NCI-H460 (cell line): ENCODE data around the gene NKX2-2. TPM values are rescaled to one million over a fixed set of nuclear protein-coding genes. Genes with fewer than 3 reads are reported as not detected.

Experiments
- DNase-seq: peaks from one replicate; pipeline ENCODE4 v3.0.0-alpha.2; 2016; ENCODE audit warnings: low read depth; ENCODE audit errors: extremely low read depth
- total RNA-seq: library from RNA; depleted of rRNA; stranded (reverse); fragments of >200 nt; shearing (Covaris generic); gene quantifications from 2 replicates; pipeline ENCODE4 v1.2.3, GENCODE V29; 2014

Gene NKX2-2
- total RNA-seq, 1 experiment from 2014 or later, result not detected

- no peak for DNase-seq
These were observed 8.8 kb upstream of the NKX2-2 start for GRCh38 chr20:21522481-21523280.

- DNase-seq, result no peak
These were observed 8.0 kb upstream of the NKX2-2 start for GRCh38 chr20:21521596-21522480.

- DNase-seq, result no peak
These were observed 7.1 kb upstream of the NKX2-2 start for GRCh38 chr20:21520702-21521595.

- no peak for DNase-seq
These were observed 5.3 kb upstream of the NKX2-2 start for GRCh38 chr20:21519136-21519584.

GRCh38 chr20:21518292-21518991 lies 4.6 kb upstream of the NKX2-2 start:
- DNase-seq, result no peak

- DNase-seq, result no peak
These were observed 3.9 kb upstream of the NKX2-2 start for GRCh38 chr20:21517566-21518277.

- DNase-seq, result no peak
These were observed 3.1 kb upstream of the NKX2-2 start for GRCh38 chr20:21516861-21517565.

- no peak for DNase-seq
These were observed 2.3 kb upstream of the NKX2-2 start for GRCh38 chr20:21516180-21516567.

GRCh38 chr20:21515300-21516179 lies 1.7 kb upstream of the NKX2-2 start:
- DNase-seq, result no peak

GRCh38 chr20:21514553-21515251 lies 838 bp upstream of the NKX2-2 start:
- no peak for DNase-seq

GRCh38 chr20:21513181-21513663 lies 642 bp downstream of the NKX2-2 start:
- DNase-seq, result no peak

- no peak for DNase-seq
These were observed 1.2 kb downstream of the NKX2-2 start for GRCh38 chr20:21512634-21513180.

GRCh38 chr20:21511850-21512633 lies 1.8 kb downstream of the NKX2-2 start:
- no peak for DNase-seq

GRCh38 chr20:21511485-21511849 lies 2.4 kb downstream of the NKX2-2 start:
- DNase-seq, result no peak

- no peak for DNase-seq
These were observed 3.2 kb downstream of the NKX2-2 start for GRCh38 chr20:21510414-21511384.
